HG03354 (cell line): ENCODE results near the gene CAMSAP1.

ENCODE experiments used
- ATAC-seq: cut with Tn5 transposase; IDR thresholded peaks from one replicate; pipeline ENCODE4 v1.9.1; 2021; ENCODE audit warnings: mild to moderate bottlenecking; ENCODE audit not compliant: unreplicated experiment, poor library complexity, severe bottlenecking

CAMSAP1 gene

GRCh38 chr9:135772056-135772646 is 135.2 kb downstream of the CAMSAP1 start:
- no peak for ATAC-seq

GRCh38 chr9:135771401-135772051 is 135.8 kb downstream of the CAMSAP1 start:
- no peak for ATAC-seq

DNA sequence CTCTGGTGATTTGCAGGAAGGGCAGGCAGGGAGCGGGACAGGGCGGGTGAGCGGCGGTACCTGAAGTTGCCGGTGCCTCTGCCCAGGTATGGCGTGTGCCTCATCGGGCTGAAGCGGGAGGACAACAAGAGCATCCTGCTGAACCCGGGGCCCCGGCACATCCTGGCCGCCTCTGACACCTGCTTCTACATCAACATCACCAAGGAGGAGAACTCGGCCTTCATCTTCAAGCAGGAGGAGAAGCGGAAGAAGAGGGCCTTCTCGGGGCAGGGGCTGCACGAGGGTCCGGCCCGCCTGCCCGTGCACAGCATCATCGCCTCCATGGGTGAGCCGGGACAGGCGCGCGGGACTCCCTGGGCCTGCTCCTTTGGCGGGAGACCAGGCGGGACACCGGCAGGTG is 136.6 kb downstream of the CAMSAP1 start:
- no peak for ATAC-seq

GRCh38 chr9:135770203-135770535 is 137.2 kb downstream of the CAMSAP1 start:
- no peak for ATAC-seq

DNA sequence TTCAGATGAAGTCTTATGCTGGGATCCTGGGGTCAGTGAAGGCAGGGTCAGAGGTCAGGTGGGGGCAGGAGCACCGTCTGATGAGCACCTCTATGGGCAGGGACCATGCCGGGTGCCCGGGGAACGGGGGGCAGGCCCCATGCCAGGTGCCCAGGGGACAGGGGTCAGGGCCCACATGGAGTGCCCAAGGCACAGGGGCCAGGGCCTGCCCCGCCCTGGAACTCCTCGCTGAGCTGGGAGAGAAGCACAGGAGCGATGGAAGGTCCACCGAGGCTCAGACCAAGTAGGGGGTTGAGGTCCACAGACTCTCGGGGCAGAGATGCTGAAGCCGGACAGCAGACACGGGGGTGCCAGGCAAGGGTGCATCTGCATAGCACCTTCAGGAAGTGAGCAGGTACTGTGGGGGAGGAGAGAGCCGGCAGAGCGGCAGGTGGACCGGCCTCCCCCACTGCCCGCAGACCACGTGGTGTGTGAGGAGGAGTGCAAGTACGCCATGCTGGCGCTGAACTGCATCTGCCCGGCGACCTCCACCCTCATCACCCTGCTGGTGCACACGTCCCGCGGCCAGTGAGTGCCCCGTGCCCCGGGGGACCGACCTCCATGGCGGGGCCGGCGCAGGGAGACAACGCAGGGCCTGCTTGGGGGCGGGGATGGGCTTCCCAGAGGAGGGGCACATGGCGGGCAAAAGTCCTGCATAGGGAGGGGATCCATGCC is 137.7 kb downstream of the CAMSAP1 start:
- no peak for ATAC-seq

DNA sequence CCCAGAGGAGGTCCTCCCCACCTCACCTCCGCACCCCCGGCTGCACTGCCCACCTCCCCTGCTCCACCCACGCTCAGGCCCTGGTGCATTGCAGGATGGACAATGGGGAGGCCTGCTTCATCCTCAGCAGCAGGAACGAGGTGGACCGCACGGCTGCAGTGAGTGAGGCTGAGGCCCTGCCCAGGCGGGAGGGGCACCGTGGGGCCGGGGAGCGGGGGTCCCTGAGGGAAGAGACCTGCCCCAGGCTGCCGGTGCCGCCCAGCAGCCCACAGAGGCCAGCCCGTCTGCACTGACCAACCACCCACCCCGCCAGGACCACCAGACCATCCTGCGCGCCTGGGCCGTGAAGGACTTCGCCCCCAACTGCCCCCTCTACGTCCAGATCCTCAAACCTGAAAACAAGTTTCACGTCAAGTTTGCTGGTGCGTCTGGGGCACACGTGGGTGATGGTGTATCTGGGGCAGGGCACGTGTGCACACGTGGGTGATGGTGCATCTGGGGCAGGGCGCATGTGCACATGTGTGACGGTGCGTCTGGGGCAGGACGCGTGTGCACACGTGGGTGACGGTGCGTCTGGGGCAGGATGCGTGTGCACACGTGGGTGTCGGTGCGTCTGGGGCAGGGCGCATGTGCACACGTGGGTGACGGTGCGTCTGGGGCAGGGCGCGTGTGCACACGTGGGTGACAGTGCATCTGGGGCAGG is 138.7 kb downstream of the CAMSAP1 start:
- ATAC-seq: no peak

GRCh38 chr9:135766707-135767106 is 140.6 kb downstream of the CAMSAP1 start:
- ATAC-seq: no peak

GRCh38 chr9:135766251-135766650 is 141.1 kb downstream of the CAMSAP1 start:
- no peak for ATAC-seq

DNA sequence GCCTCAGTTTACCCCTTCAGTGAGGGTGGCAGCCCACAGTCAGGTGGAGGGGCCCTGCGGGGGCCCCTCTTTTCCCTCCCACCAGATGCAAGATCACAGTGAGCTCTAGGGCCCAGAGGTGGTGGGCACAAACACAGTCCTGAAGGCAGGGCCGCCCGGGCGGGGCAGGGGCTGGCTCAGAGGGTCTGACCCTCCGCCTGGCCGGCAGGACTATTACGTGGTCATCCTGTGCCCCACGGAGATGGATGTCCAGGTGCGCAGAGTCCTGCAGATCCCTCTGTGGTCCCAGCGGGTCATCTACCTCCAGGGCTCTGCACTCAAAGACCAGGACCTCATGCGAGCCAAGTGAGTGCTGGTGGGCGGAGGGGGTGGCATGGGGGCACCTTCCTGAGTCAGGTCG is 141.9 kb downstream of the CAMSAP1 start:
- no peak for ATAC-seq

GRCh38 chr9:135764731-135765130 is 142.6 kb downstream of the CAMSAP1 start:
- no peak for ATAC-seq

DNA sequence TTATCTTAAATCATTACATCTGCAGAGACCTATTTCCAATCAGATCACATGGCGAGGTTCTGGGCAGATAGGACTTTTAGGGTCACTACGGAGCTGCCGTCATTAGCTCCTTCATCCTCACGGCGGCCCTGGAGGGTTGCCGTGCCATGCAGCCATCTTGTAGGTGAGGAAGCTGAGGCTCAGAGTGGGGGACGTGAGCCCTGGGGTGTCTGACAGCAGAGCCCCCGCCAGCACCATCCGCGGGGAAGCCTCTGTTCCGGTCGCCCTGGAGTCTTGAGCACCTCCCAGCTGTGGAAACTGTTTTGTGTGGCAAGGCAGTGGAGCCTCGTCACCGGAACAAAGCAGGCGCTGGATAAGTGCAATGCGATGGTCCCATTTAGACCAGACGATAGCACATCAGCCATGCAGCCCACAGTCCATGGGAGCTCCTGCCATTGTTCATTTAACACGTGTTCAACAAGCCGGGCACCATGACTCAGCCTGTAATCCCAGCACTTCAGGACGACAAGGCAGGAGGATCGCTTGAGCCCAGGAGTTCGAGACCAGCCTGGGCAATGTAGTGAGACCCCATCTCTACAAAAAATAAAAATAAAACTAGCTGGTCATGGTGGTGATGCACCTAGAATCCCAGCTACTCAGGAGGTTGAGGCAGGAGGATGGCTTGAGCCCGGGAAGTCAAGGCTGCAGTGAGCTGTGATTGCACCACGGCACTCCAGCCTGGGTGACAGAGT is 143.5 kb downstream of the CAMSAP1 start:
- no peak for ATAC-seq

DNA sequence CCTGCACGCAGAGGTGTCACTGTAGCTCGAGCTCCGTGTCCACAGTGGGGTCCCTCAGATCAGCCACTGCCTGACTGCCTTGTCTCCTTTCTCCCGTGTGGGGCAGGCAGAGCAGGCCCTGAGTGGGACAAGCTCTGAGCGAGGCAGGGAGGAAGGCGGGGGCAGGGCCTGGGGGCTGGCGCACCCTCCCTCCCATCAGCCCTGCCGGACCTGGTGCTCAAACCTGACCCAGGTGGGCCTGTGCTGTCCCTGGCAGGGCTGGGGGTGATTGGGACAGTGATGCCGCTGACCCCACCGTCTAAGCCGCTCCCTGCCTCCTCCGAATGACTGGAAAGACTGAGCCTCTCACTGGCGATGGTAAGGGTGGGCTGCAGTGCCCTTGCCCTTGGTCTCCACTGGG is 144.4 kb downstream of the CAMSAP1 start:
- no peak for ATAC-seq

- no peak for ATAC-seq
These were observed 145.5 kb downstream of the CAMSAP1 start for GRCh38 chr9:135761845-135762168.

GRCh38 chr9:135761150-135761844 is 146.0 kb downstream of the CAMSAP1 start:
- no peak for ATAC-seq

DNA sequence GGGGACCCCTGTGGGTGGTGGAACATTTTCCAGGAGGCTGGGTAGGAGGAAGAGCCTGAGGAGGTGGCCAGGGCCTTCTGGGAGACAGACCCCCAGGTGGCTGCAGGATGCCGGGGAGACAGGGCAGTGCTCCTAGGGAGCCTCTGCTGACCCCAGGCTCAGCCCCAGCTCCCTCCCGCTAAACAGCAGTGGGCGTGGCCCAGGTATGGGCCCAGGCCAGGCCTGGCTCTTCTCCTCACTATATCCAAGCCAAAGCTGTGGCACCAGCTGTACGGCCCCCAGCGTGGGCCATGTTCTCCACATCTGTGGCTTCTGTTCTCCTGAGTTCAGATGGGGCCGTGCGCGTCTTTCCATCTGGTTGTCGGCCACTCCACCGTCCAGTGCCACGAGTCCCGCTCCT is 146.9 kb downstream of the CAMSAP1 start:
- no peak for ATAC-seq

- no peak for ATAC-seq
These were observed 147.6 kb downstream of the CAMSAP1 start for GRCh38 chr9:135759676-135760300.

DNA sequence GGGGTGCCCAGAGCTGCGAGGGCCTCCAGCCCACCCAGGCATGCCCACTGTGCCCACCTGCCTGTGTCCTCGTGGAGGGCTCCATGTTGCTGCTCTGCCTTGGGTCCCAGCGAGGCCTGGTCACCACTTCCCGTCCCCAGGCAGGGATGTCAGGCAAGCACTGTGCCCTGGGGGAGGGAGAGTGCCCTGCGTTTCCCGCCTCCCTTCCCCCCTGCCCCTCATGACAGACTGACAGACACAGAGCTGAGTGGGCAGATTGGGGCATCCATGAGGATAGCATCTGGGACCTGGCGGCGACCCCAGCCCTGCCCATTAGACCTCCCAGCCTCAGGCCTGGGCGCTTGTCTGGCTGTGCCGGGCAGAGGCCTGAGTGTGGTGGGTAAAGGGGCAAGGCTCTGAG is 148.5 kb downstream of the CAMSAP1 start:
- no peak for ATAC-seq
